GM06990 (cell line): ENCODE measurements around the gene OR2T12.
"Not testable (repeated sequence)": the region's sequence is repeated elsewhere in the genome, so short reads cannot be mapped to it uniquely, and the experiment has no call there.

Source experiments
- DNase-seq: peaks from one replicate; pipeline ENCODE4 v3.0.0-alpha.2; 2011; ENCODE audit not compliant: insufficient read length; ENCODE audit errors: extremely low read depth
- H3K27me3 ChIP-seq: replicated peaks from 2 replicates; pipeline ENCODE4 v1.6.0; 2011; ENCODE audit warnings: low read length; ENCODE audit not compliant: control insufficient read depth, insufficient read depth
- H3K36me3 ChIP-seq: 2 replicates; pipeline ENCODE4 v1.5.1; 2011; ENCODE audit warnings: low read length; ENCODE audit not compliant: control insufficient read depth, insufficient read depth
- H3K4me3 ChIP-seq: replicated peaks from 2 replicates; pipeline ENCODE4 v1.5.1; 2011; ENCODE audit warnings: low read depth, mild to moderate bottlenecking, control low read depth, low read length
- TF ChIP-seq, protein P1 (sequence below): IDR thresholded peaks from 2 replicates; pipeline ENCODE4 v1.5.1; 2011; ENCODE audit warnings: low read length, control low read depth, mild to moderate bottlenecking, inconsistent platforms; ENCODE audit not compliant: insufficient read depth, poor library complexity, severe bottlenecking

The OR2T12 gene, protein sequence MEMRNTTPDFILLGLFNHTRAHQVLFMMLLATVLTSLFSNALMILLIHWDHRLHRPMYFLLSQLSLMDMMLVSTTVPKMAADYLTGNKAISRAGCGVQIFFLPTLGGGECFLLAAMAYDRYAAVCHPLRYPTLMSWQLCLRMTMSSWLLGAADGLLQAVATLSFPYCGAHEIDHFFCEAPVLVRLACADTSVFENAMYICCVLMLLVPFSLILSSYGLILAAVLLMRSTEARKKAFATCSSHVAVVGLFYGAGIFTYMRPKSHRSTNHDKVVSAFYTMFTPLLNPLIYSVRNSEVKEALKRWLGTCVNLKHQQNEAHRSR

DNA sequence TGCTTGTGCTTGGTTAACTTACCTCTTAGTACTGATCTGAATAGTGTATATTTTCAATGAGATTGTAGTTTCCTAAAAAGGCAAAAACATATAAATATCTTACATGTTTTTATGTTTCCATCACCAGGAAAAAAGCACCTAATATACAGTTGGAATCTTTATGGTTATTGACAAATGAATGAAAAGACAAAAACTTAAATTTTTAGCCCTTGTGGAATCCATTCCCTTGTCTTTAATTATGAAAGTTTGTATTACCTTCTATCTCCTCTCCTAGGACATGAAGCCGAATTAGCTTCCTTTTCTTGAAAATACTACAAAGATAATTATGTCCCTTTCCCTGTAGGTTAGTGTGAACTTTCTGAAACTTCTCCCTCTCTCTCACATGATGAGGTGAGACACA is at the start of gene OR2T12:
TSS of gene OR2T12 (minus strand) at position 101 of the 400 bp plus-strand sequence. CDS start 7,846 bp downstream, outside the sequence.
- Histone ChIP-seq H3K27me3 (no peaks in the 10 kb centered on the region), H3K36me3 (no peaks in the 10 kb centered on the region), H3K4me3 (no peak within 1 kb of the TSS)
- DNase-seq = no peak
- TF ChIP-seq, protein P1, sequence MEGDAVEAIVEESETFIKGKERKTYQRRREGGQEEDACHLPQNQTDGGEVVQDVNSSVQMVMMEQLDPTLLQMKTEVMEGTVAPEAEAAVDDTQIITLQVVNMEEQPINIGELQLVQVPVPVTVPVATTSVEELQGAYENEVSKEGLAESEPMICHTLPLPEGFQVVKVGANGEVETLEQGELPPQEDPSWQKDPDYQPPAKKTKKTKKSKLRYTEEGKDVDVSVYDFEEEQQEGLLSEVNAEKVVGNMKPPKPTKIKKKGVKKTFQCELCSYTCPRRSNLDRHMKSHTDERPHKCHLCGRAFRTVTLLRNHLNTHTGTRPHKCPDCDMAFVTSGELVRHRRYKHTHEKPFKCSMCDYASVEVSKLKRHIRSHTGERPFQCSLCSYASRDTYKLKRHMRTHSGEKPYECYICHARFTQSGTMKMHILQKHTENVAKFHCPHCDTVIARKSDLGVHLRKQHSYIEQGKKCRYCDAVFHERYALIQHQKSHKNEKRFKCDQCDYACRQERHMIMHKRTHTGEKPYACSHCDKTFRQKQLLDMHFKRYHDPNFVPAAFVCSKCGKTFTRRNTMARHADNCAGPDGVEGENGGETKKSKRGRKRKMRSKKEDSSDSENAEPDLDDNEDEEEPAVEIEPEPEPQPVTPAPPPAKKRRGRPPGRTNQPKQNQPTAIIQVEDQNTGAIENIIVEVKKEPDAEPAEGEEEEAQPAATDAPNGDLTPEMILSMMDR = no peak

DNA sequence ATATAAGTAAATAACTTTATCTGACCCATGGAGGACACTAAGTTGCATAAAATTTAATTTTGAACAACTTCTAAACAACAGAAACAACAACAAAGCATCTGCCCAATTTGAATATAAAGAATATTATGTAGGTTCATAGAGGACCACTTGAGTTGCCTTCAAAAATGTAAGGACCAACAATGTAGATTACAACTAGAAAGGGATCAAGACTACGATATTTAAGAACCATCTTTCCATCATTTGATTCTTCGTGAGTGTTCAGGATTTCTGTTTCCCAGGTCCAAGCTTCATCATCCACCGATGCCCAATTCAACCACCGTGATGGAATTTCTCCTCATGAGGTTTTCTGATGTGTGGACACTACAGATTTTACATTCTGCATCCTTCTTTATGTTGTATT is 45.3 kb upstream of the OR2T12 start, which contains the start of gene OR14C36:
TSS of gene OR14C36 (plus strand) at position 301 of the 400 bp plus-strand sequence. CDS start at position 301, 0 bp downstream.
- H3K4me3 ChIP-seq = no peak within 1 kb of the TSS
- no peak for DNase-seq
- TF ChIP-seq, protein P1 = no peak
- H3K36me3 ChIP-seq = no peaks in the 10 kb centered on the region
- H3K27me3 ChIP-seq = no peaks in the 10 kb centered on the region

GRCh38 chr1:248343451-248343850 is 40.2 kb upstream of the OR2T12 start:
- TF ChIP-seq, protein P1 = no peak
- Histone ChIP-seq H3K27me3 (no peaks in the 10 kb centered on the region), H3K36me3 (no peaks in the 10 kb centered on the region), H3K4me3 (no peak overlapping the region)
- no peak for DNase-seq

GRCh38 chr1:248324468-248324867 is 21.2 kb upstream of the OR2T12 start, which contains the start of gene OR2M7:
Gene OR2M7 (minus strand): TSS chr1:248324568. CDS start chr1:248324568, 0 bp downstream.
- H3K36me3 ChIP-seq = no peaks in the 10 kb centered on the region
- H3K27me3 ChIP-seq = no peaks in the 10 kb centered on the region
- DNase-seq = no peak
- H3K4me3 ChIP-seq = no peak within 1 kb of the TSS
- TF ChIP-seq, protein P1 = no peak

DNA sequence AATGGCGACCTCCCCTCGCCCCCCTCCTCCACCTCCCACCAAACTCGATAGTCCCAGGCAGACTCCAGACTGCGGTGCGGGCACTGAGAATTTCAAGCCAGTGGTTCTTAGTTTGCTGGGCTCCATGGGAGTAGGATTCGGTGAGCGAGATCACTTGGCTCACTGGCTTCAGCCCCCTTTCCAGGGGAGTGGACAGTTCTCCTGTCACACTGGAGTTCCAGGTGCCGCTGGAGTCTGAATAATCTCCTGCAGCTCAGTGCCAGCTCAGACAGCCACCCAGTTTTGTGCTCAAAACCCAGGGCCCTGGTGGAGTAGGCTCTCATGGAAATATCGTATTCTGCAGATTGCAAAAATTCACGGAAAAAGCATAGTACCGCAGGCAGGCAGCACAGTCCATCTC is 13.6 kb upstream of the OR2T12 start:
- DNase-seq = no peak
- Histone ChIP-seq H3K36me3 (no peaks in the 10 kb centered on the region), H3K27me3 (no peaks in the 10 kb centered on the region), H3K4me3 (no peak overlapping the region)
- TF ChIP-seq, protein P1 = no peak

- not testable (repeated sequence) for H3K36me3 ChIP-seq, H3K27me3 ChIP-seq, DNase-seq, H3K4me3 ChIP-seq
These were observed 3.5 kb upstream of the OR2T12 start for GRCh38 chr1:248306740-248307139.
